Natural killer cell (primary cell): ENCODE data around the gene GNPDA1. TPM values are rescaled to one million over a fixed set of nuclear protein-coding genes. Genes with fewer than 3 reads are reported as not detected.

ENCODE experiments used
- ATAC-seq, 3 donors: fragments of 150-1000 bp in 2 of 3; fragments of 200-7000 bp in 1 of 3; cut with Tn5 transposase; 1 replicate in 1 of 3; 2 replicates in 2 of 3; pipeline ENCODE4 v1.10.0; 2021; ENCODE audit warnings: mild to moderate bottlenecking in 2 of 3, moderate library complexity in 2 of 3
- DNase-seq, 2 donors: peaks; one replicate each; pipeline versions ENCODE4 v3.0.0 to v3.0.0-alpha.2; 2013 to 2021; ENCODE audit warnings: mixed read lengths in 1 of 2
- H3K27ac ChIP-seq: one replicate; pipeline ENCODE4 v1.5.1; 2013; ENCODE audit warnings: mild to moderate bottlenecking, low read length
- H3K27me3 ChIP-seq: one replicate; pipeline ENCODE4 v1.6.1; 2013; ENCODE audit warnings: low read length; ENCODE audit not compliant: control insufficient read depth, insufficient read depth
- H3K36me3 ChIP-seq: one replicate; pipeline ENCODE4 v1.6.1; 2013; ENCODE audit warnings: low read length; ENCODE audit not compliant: control insufficient read depth, insufficient read depth
- H3K4me1 ChIP-seq: one replicate; pipeline ENCODE4 v1.6.1; 2013; ENCODE audit warnings: low read length; ENCODE audit not compliant: control insufficient read depth, insufficient read depth
- H3K4me3 ChIP-seq: one replicate; pipeline ENCODE4 v1.5.1; 2013; ENCODE audit warnings: low read length
- H3K9me3 ChIP-seq: one replicate; pipeline ENCODE4 v1.6.1; 2013; ENCODE audit warnings: low read length; ENCODE audit not compliant: control insufficient read depth, insufficient read depth
- H3K27ac Mint-ChIP-seq, 2 donors: one replicate each; pipeline ENCODE4 v1.8.0; 2022; ENCODE audit warnings: mild to moderate bottlenecking in 2 of 2, mixed read lengths in 2 of 2, moderate library complexity in 1 of 2
- H3K27me3 Mint-ChIP-seq, 2 donors: one replicate each; pipeline ENCODE4 v1.8.0; 2022; ENCODE audit warnings: low read depth in 2 of 2, mixed read lengths in 2 of 2
- H3K36me3 Mint-ChIP-seq: one replicate; pipeline ENCODE4 v1.8.0; 2022; ENCODE audit warnings: mixed read lengths
- H3K4me1 Mint-ChIP-seq, 2 donors: one replicate each; pipeline ENCODE4 v1.8.0; 2022; ENCODE audit warnings: mixed read lengths in 2 of 2
- H3K4me3 Mint-ChIP-seq: one replicate; pipeline ENCODE4 v1.8.0; 2022; ENCODE audit warnings: mild to moderate bottlenecking, moderate library complexity, mixed read lengths
- H3K9me3 Mint-ChIP-seq, 2 donors: one replicate each; pipeline ENCODE4 v1.8.0; 2022; ENCODE audit warnings: mixed read lengths in 2 of 2
- CTCF ChIP-seq: fragments of 200-600 bp; IDR thresholded peaks from one replicate; pipeline ENCODE4 v1.8.0; 2022; ENCODE audit warnings: antibody characterized with exemption
- WGBS: methylation state at CpG from one replicate; pipeline ENCODE4 v1.1.7; 2013; ENCODE audit warnings: missing lambda C conversion rate; ENCODE audit not compliant: insufficient coverage; 5-methylcytosine and 5-hydroxymethylcytosine counted together
- intact Hi-C: fragments of 100-400 bp; cut with micrococcal nuclease; formaldehyde crosslinking; loops from one replicate; pipeline ENCODE4 v1.14.2; 2022
- total RNA-seq, 4 donors: library from RNA; stranded (reverse); fragments of 120-200 nt in 1 of 4; gene quantifications; one replicate each; pipeline versions ENCODE4 v1.2.3 to v1.2.4, GENCODE V29; 2013 to 2022

GNPDA1 gene
- total RNA-seq, 3 donors from 2014 or later (not counting 1 experiment from before 2014, with no cell fraction given) = 10.7 to 12.0 (median 11.2) TPM

DNA sequence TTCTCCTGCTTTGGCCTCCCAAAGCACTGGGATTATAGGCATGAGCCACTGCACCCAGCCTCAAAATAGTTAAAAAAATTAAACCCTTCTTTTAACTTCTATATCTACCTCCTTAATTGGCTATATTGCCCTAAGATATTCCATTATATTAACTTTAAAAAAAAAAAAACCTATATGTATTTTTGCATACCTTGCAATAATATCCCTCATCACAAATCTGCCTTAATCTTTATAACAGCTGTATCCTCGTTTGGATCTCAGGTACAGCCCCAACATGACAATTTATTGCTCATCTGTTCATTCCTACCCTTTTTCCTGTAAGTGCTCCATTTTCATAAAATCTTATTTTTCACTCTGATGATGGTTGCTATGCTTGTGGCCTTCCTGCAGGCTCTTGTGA, 12.7 kb downstream of the GNPDA1 start:
- Histone ChIP-seq H3K36me3 (peaks cover 31% of the 10 kb centered on the region), H3K27ac (no peak overlapping the region), H3K27me3 (no peaks in the 10 kb centered on the region), H3K4me1 (no peaks in the 10 kb centered on the region), H3K4me3 (no peak overlapping the region), H3K9me3 (no peaks in the 10 kb centered on the region)
- intact Hi-C loops = no loop called here
- Mint-ChIP-seq H3K4me3 (no peak overlapping the region), H3K36me3 (peaks cover 2% of the 10 kb centered on the region), H3K9me3 (no peaks in the 10 kb centered on the region), H3K4me1 (peaks cover 0 to 6% of the 10 kb centered on the region in 2 donors), H3K27me3 (no peaks in the 10 kb centered on the region), H3K27ac (peak overlapping the region in 1 of 2 donors; percentile 45)
- ATAC-seq = no peak
- no peak for TF ChIP-seq CTCF
- WGBS = 90% methylated on average over 1 of the region's 1 CpG
- no peak for DNase-seq

- Histone ChIP-seq H3K27ac (no peak overlapping the region), H3K27me3 (no peaks in the 10 kb centered on the region), H3K36me3 (peaks cover 40% of the 10 kb centered on the region), H3K9me3 (no peaks in the 10 kb centered on the region), H3K4me3 (no peak overlapping the region), H3K4me1 (no peaks in the 10 kb centered on the region)
- H3K36me3 Mint-ChIP-seq = peaks cover 10% of the 10 kb centered on the region
- DNase-seq (no peak), ATAC-seq (no peak)
- intact Hi-C loops = no loop called here
- no peaks in the 10 kb centered on the region for H3K27me3 Mint-ChIP-seq
- H3K4me3 Mint-ChIP-seq = no peak overlapping the region
- no peak for TF ChIP-seq CTCF
- peaks cover 0 to 6% of the 10 kb centered on the region in 2 donors for H3K4me1 Mint-ChIP-seq
- peak overlapping the region in 1 of 2 donors; percentile 53 for H3K27ac Mint-ChIP-seq
- no peaks in the 10 kb centered on the region for H3K9me3 Mint-ChIP-seq
- 79% methylated on average over 6 of the region's 6 CpGs for whole genome bisulfite sequencing
Measured at GRCh38 chr5:141997358-141997960, 15.4 kb downstream of the GNPDA1 start.

- Histone ChIP-seq H3K4me3 (no peak overlapping the region), H3K36me3 (peaks cover 37% of the 10 kb centered on the region), H3K27ac (no peak overlapping the region), H3K27me3 (no peaks in the 10 kb centered on the region), H3K4me1 (no peaks in the 10 kb centered on the region), H3K9me3 (no peaks in the 10 kb centered on the region)
- DNase-seq (no peak), ATAC-seq (no peak)
- intact Hi-C loops = no loop called here
- H3K4me1 Mint-ChIP-seq = peaks cover 0 to 6% of the 10 kb centered on the region in 2 donors
- no peak overlapping the region for H3K27ac Mint-ChIP-seq
- no peak overlapping the region for H3K4me3 Mint-ChIP-seq
- H3K9me3 Mint-ChIP-seq = no peaks in the 10 kb centered on the region
- no peaks in the 10 kb centered on the region for H3K27me3 Mint-ChIP-seq
- WGBS = 100% methylated on average over 3 of the region's 3 CpGs
- H3K36me3 Mint-ChIP-seq = peaks cover 10% of the 10 kb centered on the region
- TF ChIP-seq CTCF = no peak
Measured at GRCh38 chr5:141995656-141996055, 17.2 kb downstream of the GNPDA1 start.
